ENCODE measurements around the gene ZFP62.
"Not testable (repeated sequence)": the region's sequence is repeated elsewhere in the genome, so short reads cannot be mapped to it uniquely, and the experiment has no call there.

The ZFP62 gene

DNA sequence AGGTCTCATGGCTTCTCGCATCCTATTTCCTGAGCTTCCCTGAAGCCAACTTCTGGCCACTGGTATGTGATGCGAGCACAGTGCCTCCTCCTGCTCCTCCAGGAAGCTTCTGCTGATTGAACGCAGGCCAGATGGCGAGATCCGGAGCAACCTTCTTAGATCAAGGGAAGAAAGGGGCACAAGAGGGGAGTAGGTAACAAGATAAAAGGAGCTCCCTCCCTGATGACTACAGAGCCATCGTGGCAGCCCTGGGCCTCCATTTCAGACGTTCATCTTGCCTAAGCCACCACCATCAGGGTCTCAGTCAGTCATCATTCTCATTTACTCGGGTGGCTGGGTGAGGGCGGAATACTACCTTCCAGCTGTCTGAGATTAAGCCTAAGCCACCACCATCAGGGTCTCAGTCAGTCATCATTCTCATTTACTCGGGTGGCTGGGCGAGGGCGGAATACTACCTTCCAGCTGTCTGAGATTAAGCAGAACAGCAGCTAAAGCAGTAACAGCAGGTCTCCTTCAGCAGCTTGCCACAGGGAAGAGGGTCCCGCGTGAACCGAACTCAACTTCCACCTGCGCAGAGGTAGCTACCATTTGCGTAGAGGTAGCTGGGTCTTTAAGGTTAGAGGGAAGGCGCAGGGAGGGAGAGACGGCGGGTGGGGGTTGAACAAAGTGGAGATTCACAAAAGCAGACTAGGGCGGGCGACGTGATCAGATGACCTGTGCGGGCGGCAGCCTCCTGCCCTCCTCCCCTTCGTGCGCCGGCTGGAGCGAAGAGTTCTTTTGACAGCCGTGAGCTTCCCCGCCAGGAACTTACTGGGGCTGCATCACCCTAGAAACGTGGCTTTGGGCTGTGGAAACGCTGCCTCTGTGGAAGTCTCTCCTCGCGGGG is 30.6 kb downstream of the ZFP62 start:
- DNase-seq (ENCODE audit: low read depth) = peak; percentile 60
- peak overlapping the region; percentile 82 for H3K4me3 ChIP-seq (ENCODE audit: low read depth, low read length)
- TF ChIP-seq, protein P1, sequence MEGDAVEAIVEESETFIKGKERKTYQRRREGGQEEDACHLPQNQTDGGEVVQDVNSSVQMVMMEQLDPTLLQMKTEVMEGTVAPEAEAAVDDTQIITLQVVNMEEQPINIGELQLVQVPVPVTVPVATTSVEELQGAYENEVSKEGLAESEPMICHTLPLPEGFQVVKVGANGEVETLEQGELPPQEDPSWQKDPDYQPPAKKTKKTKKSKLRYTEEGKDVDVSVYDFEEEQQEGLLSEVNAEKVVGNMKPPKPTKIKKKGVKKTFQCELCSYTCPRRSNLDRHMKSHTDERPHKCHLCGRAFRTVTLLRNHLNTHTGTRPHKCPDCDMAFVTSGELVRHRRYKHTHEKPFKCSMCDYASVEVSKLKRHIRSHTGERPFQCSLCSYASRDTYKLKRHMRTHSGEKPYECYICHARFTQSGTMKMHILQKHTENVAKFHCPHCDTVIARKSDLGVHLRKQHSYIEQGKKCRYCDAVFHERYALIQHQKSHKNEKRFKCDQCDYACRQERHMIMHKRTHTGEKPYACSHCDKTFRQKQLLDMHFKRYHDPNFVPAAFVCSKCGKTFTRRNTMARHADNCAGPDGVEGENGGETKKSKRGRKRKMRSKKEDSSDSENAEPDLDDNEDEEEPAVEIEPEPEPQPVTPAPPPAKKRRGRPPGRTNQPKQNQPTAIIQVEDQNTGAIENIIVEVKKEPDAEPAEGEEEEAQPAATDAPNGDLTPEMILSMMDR (conservative IDR thresholded peaks at IDR 0.05; ENCODE audit: low read depth, low read length) = no peak

DNA sequence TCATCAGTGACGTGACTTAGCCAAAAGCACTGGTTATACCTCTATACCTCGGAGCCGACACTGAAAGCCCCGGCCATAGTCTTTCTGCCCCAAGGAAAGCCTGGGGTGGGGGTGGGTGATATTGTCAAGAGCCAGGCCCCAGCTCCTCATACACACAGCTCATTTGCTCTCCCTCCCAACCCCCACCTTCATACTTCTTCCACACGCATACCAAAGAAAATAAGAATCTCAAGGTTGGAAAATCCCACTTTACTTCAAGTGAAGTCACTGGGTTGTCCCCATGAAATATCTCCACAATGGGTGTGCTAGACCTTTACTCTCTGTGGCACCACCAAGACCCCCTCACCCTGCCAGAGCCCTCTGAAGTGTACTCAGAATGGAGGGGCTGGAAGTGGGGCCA is 31.4 kb downstream of the ZFP62 start:
- TF ChIP-seq, protein P1 (conservative IDR thresholded peaks at IDR 0.05; ENCODE audit: low read depth, low read length) = no peak
- DNase-seq (ENCODE audit: low read depth) = no peak
- H3K4me3 ChIP-seq (ENCODE audit: low read depth, low read length) = no peak overlapping the region

DNA sequence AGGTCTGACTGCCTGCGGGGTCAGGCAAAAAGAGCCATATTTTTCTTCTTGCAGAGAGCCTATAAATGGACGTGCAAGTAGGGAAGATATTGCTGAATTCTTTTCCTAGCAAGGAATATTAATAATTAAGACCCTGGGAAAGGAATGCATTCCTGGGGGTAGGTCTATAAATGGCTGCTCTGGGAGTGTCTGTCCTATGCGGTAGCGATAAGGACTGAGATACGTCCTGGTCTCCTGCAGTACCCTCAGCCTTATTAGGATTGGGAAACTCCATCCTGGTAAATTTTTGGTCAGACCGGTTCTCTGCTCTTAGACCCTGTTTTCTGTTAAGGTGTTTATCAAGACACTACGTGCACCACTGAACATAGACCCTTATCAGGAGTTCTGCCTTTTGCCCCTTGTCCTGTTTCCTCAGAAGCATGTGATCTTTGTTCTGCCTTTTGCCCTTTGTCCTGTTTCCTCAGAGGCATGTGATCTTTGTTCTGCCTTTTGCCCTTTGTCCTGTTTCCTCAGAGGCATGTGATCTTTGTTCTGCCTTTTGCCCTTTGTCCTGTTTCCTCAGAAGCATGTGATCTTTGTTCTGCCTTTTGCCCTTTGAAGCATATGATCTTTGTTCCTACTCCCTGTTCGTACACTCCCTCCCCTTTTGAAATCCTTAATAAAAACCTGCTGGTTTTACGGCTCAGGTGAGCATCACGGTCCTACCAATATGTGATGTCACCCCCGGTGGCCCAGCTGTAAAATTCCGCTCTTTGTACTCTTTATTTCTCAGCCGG is 32.1 kb downstream of the ZFP62 start:
- DNase-seq (ENCODE audit: low read depth); H3K4me3 ChIP-seq (ENCODE audit: low read depth, low read length): not testable (repeated sequence)

DNA sequence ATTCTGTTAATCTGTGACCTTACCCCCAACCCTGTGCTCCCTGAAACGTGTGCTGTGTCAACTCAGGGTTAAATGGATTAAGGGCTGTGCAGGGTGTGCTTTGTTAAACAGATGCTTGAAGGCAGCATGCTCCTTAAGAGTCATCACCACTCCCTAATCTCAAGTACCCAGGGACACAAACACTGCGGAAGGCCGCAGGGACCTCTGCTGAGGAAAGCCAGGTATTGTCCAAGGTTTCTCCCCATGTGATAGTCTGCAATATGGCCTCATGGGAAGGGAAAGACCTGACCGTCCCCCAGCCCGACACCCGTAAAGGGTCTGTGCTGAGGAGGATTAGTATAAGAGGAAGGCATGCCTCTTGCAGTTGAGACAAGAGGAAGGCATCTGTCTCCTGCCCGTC is 33.7 kb downstream of the ZFP62 start:
- DNase-seq (ENCODE audit: low read depth); H3K4me3 ChIP-seq (ENCODE audit: low read depth, low read length): not testable (repeated sequence)

DNA sequence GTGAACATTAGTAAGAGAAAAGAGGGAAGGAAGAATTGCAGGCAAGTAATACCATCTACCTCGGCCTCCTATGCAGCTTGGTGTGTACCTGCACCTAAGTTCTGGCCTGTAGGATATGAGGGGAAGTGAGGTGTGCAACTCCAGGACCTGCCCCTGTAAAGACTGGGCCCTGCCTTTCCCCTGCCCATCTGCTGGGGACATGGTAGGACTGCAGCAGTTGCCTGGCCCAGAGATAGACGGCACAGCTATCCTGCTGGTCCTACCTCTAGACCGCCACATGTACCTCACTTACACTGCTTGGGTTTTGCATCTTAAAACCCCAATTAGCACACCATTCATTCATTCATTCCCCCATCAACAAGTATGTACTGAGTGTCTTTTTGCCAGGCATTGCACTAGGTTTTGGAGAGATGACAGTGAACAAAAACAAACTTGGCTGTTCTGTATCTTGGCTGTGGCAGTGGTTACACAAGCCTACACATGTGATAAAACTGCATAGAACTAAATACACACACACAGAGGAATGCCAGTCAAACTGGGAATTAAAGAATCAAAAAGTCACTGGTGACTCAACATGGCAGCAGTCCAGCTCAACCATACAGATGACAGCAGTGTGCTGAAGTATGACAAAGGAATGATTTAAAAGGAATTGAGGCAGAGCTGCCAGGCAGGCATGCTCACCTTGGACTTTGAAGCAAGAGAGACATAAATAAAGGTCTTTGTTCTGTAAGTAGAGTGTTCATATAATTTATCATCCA is 35.1 kb downstream of the ZFP62 start:
- peak; percentile 71 for DNase-seq (ENCODE audit: low read depth)
- TF ChIP-seq, protein P1 (conservative IDR thresholded peaks at IDR 0.05; ENCODE audit: low read depth, low read length) = no peak

DNA sequence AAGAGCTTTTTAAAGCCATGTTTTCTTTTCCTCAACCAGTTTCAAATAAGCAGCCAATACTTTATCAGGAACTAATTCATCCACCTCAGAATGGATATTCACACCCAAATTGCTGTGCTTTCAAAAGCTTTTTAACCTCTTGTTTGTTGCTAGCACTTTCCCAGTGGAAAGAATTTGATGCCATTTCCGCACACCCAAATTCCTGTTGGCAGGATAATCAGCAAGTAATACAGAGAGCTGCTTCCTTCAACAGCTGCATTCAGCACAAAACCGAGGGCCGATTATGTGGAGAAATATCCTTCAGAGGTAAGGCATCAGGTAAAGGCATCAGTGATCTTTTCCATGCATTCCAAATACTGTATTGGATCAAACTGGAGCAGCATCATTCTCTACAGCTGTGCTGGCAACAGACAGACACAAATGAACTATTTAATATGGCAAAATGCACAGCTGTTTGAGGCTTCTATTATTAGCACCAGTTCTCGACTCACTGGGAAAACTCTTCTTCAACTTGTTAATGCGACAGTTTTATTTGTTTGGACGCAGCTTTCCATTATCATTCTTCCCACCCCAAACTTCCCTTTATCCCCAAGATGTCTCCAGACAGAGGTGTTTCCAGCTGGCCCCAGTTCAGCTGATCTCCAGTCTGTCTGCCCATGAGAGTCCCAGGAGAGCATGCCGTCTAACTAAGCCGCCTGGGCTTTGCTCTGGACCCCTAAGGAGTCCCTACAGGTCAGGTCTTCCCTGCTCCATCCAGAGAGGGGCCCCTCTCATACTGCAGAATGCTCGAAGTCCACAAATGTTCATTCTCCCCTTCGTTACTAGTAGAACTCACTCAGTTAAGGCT is 36.2 kb downstream of the ZFP62 start:
- TF ChIP-seq, protein P1 (conservative IDR thresholded peaks at IDR 0.05; ENCODE audit: low read depth, low read length) = no peak
- DNase-seq (ENCODE audit: low read depth) = no peak
- no peak overlapping the region for H3K4me3 ChIP-seq (ENCODE audit: low read depth, low read length)

More for the DNA sequence above, 35.1 kb downstream of the ZFP62 start:
- H3K4me3 ChIP-seq (ENCODE audit: low read depth, low read length) = no peak overlapping the region

DNA sequence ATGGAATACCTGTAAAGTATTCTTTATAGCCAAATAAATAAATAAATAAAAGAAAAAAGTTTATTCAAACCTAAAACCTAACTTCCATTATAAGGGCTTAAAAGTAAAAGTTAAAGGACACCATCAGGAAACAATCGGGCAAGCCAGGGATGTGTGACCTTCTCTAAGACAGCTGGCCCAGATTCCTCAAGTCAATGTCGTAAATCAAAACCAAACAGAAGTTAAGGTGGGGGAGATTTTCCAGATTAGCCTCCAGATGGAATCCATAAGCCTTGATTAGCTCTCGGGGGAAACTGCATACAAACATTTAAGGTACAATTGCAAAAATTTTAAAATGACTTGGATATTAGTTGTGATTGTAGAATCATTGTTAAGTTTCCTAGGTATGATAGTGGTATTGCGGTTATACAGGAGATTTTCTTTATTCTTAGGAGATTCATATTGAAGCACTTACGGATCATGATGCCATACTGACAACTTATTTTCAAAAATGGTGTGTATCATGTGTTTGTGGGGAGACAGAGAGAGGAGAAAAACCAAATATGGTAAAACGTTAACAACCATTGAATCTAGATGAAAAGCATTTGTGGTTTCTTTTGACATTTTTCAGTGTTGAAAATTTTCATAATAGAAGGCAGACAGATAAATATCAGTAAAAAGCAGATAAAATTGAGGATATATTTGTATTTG is 37.0 kb downstream of the ZFP62 start:
- DNase-seq (ENCODE audit: low read depth) = no peak
- TF ChIP-seq, protein P1 (conservative IDR thresholded peaks at IDR 0.05; ENCODE audit: low read depth, low read length) = no peak

More for the DNA sequence above, 37.0 kb downstream of the ZFP62 start:
- H3K4me3 ChIP-seq (ENCODE audit: low read depth, low read length) = no peak overlapping the region

Data from choroid plexus epithelial cell (primary cell).